ENCODE data around the gene EN2.

GRCh38 chr7:155454183-155455112, 3.5 kb upstream of the EN2 start:
- TF ChIP-seq CTCF (conservative IDR thresholded peaks at IDR 0.05; ENCODE audit: low read depth, low read length), result no peak
- no peak for TF ChIP-seq CHD1 (IDR thresholded peaks at IDR 0.05; ENCODE audit: low read depth, low read length)
- TF ChIP-seq POLR2A (IDR thresholded peaks at IDR 0.05; ENCODE audit: low read depth, low read length), result no peak
- TF ChIP-seq ELK1 (IDR thresholded peaks at IDR 0.05; ENCODE audit: borderline replicate concordance, low read depth, low read length), result no peak
- no peak for TF ChIP-seq CEBPB (IDR thresholded peaks at IDR 0.05; ENCODE audit: low read depth, low read length)
- TF ChIP-seq RFX5 (IDR thresholded peaks at IDR 0.05; ENCODE audit: low read depth, low read length), result no peak
- no peak for TF ChIP-seq BHLHE40 (IDR thresholded peaks at IDR 0.05; ENCODE audit: low read depth, low read length)
- TF ChIP-seq RCOR1 (IDR thresholded peaks at IDR 0.05; ENCODE audit: insufficient replicate concordance, low read length), result no peak
- no peak for TF ChIP-seq FOS (IDR thresholded peaks at IDR 0.05; ENCODE audit: low read depth, low read length)
- TF ChIP-seq USF2 (IDR thresholded peaks at IDR 0.05; ENCODE audit: low read depth, low read length), result no peak
- no peak for TF ChIP-seq RAD21 (IDR thresholded peaks at IDR 0.05; ENCODE audit: low read length)
- no peak for TF ChIP-seq MAZ (IDR thresholded peaks at IDR 0.05; ENCODE audit: borderline replicate concordance, low read depth, low read length)
